ENCODE results near the gene WSCD2.

WSCD2 gene

DNA sequence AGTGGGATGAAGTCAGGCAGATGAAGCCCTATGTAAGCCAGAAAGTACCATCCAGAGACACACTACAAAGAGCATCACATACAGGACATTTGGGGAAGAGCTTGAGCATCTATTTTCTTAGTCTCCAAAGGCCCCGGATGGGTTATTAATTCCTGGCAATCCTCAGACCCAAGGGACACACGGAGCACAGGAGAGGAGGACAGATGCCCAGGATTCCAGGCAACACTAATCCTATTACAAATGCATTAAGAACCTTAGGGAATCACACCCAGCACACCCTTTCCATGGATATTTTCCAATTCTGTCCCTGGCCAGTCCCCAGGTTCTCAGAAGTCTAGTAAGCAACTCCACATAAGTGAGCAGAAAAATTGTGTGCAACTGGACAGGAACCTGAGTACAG is 144.1 kb downstream of the WSCD2 start:
- DNase-seq, result no peak

DNA sequence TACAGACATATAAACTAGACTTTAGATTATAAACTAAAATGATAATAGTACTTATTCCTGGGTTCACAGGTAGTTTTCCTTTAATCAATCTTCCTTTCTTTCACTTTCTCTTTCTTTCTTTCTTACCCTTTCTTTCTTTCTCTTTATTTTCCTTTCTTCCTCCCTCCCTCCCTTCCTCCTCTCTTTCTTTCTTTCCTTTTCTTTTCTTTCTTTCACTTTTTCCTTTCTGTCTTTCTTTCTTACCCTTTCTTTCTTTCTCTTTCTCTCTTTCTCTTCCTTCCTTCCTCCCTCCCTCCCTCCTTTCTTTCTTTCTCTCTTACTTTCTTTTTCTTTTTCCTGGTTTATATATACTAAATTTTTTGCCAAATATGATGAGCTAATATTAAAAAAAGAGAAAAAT is 148.5 kb downstream of the WSCD2 start:
- DNase-seq, result no peak

DNA sequence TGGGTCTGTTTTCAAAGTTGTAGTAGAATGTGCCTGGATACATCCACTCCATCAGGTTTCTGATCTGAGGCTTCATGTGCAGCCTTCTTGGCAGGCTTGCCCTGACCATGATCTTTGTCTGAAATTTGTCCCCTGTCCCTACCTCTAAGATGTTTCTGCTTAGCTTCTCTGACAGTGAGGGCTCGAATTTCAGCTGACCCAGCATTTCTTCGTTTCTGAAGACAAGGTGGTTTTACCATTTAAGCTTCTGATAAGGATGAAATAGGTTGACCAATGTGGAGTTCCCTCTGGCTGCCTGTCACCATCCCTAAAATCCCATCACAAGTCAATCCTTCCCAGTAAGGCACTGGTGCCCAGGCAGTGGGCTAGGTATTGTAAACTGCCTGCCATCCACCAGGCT is 153.1 kb downstream of the WSCD2 start:
- no peak for DNase-seq

DNA sequence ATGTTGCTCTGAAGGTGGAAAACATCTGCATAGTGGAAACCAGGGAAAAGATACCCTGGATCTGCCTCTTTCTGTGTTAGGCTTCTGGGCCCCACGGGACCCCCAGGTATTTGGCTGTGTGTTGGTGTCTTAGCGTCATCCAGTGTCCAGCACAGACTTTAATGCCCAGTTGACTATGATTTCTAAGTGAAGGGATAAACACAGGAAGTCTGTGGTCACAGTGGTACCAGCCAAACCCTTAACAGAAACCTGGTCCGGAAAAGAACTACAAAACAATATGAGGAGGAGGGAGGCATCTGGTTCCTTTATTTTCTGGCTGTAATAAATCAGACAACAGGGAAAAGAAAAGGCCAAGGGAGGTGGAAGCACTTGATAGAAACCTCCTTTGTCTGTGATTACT is 153.6 kb downstream of the WSCD2 start:
- DNase-seq, result no peak

DNA sequence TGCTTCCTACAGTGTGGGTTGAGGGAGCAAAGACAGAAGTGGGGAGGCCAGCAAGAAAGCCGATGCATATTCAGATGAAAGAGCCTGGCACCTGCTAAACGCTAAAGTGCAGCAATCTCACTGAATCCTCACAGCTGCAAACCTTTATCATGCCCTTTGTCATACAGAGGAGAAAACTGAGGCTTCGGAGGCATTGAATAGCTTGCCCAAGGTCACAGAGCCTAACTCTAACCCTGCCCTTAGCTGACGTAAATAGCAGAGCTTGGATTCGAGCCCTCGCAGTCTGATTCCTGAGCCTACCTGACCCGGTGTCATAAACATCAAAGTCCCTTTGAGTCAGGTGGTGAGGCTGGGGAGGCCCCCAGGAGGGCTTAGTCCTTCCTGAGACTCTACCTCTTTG is 155.1 kb downstream of the WSCD2 start:
- DNase-seq, result no peak

DNA sequence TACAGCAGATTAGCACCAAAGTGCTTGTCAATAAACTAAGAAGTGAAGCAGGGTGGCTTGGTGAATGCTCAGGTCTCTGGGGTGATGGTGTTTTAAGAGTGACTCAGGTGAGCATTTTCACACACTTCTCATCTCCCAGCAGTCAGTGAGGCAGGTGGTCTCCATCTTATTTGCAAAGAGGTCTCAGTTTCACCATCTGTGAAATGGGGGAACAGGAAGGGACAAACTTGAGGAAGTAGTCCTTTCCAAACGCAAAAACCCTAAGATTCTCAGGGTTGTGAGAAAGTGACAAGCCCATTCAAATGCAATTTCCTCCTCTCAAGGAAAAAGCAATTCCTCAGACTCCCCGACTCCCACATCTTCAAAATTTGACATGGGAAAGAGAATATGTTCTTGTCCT is 155.9 kb downstream of the WSCD2 start:
- DNase-seq, result no peak

DNA sequence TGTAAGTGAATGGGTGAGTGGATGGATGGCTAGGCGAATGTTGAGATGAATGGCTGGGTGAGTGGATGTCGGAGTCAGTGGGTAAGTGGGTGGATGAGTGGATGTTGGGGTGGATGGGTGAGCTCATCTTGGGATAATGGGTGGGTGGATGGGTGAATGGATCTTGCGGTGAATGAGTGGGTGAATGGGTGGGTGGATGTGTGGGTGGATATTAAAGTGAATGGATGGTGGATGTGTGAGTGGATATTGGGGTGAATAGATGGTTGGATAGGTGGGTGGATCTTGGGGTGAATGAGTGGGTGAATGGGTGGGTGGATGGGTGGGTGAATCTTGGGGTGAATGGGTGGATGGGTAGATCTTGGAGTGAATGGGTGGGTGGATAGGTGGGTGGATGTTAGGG is 158.1 kb downstream of the WSCD2 start:
- no peak for DNase-seq

DNA sequence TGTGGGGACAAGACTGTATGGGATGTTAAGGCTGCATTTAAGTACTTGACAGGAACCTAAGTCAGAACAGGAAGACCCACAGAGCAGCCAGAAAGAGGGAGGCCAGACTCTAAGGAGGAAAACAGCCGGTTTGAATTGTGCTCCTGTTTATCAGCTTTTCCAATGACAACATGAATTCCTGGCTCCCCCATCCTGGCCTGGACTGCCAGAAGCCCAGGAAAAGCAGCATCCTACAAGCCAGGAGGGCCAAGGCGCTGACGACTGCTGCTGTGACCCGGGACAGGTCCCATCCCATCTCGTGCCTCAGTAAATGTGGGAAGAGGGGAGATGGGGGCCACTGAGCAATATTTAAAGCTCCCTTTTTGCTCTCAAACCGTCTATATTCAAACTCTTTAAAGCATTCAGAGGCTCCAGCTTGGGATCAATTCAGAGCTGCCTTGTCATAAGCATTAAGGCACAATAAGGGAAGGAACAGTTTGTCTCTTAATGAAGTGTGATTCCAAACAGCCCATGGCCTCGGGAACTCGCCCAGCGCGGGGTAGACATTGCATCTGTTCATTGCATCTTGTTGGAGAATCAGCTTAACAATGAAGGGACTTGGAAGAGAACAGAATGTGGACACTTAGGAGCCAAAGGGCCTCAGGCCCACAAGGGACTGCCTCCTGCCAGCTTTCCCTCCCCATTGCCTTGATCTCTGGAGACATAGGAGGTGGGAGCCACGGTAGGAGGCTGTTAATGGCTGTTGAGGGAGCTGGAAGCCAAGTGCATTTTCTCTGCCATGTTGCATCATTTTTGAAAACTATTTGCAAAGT is 160.5 kb downstream of the WSCD2 start:
- no peak for DNase-seq

DNA sequence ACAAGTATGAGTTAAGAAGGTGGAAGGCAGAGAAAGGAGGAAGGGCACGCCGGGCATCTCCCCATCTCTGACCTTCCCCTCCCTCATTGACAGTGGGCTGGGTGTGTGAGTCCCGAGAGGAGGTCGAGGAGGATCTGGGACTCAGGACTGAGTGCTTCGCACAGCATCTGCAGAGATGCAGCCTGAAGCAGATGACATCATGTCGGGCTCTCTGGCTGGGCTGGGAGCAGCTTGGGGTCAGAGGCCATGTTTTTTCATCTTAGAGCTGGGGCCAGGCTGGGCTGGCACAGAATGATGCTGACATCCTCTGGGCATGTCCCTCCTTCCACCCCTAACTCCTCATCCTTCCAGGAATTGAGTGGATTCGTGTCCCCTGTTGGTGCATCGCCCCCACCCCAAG is 166.6 kb downstream of the WSCD2 start:
- DNase-seq, result no peak

DNA sequence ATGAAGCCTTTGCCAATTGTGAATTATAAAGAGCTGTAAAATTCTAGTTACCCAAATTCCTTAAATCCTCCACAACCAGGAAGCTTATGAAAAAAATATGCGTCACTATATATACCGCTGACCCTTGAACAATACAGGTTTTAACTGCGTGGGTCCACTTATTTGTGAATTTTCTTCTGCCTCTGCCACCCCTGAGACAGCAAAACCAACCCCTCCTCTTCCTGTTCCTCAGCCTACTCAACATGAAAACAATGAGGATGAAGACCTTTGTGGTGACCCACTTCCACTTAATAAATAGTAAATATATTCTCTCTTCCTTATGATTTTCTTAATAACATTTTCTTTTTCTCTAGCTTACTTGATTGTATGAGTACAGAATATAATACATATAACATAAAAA is 167.9 kb downstream of the WSCD2 start:
- DNase-seq, result no peak

DNA sequence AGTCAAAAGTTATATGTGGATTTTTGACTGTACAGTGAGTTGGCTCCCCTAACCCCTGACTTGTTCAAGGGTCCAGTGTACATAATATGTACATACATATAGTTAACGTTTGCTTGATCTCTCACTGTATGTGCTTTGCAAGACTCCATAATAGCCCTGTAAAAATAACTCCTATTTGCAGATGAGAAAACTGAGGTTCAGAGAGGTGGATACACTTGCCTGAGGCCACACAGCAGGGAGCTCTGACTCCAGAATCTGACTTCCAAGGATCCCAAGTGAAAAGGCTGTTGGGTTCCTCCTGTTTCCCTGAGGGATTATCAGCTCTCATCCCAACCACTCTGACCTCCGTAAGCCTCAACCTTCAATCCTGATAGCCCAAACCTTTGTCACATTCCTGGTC is 168.3 kb downstream of the WSCD2 start:
- DNase-seq, result no peak

DNA sequence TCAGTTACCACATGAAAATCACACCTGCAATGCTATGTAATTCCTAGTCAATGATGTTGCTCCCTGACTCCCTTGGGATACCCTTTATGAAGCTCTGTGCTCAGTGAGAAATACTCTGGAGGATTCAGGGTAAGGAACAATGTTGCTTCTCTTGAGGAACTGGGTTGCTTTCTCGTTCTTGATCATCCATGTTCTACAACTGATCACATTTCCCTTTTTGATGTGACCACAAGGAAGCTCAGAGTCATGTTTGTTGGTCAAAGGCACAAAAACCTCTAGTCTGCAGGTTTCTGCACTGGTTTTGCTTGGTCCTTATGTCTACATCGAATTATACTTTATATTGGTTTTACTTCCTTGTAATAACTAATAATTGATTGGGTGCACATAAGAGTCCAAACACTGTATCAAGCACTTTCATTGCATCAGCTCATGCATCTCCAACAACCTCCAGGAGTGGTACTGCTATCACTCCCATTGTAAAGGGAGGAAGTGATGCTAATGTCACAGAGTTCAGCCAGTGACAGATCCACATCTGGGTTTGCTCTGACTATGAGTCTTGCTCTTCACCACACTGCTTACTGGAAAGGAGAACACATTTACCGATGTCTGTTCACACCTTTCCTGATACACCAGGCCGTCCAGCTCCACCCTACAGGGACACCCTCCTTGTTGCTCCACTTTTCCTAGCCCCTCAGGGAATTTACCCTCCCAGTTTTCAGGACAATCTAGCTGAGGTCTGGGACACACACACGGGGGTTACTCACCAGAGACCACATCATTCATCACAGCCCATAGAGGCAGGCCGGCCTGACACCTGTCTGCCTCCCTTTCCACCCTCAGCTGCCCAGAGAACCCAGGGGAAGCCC is 169.0 kb downstream of the WSCD2 start:
- no peak for DNase-seq

DNA sequence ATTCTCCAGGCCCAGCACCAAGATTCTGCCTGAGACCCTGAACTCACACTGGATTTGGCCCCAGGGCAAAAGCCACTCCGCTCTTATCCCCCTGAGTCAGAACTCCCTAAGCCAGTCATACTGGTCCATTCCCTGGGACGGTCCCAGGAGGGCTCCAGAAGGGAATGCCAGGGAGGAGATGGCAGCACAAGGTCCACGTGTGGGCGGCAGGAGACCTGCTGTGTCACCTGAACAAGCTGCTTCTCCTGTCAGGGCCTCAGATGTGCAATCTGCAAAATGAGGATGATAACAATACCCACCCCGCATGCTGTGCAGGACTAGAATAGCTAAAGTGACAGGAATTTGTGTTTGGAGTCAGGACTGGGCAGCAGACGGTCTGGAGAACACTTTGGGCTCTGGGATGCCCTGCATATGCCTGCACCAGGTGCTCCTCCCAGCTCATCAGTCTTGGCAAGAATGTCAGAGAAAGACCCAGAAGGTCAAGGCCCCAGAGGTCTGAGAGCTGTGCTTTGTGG is 169.7 kb downstream of the WSCD2 start:
- no peak for DNase-seq

DNA sequence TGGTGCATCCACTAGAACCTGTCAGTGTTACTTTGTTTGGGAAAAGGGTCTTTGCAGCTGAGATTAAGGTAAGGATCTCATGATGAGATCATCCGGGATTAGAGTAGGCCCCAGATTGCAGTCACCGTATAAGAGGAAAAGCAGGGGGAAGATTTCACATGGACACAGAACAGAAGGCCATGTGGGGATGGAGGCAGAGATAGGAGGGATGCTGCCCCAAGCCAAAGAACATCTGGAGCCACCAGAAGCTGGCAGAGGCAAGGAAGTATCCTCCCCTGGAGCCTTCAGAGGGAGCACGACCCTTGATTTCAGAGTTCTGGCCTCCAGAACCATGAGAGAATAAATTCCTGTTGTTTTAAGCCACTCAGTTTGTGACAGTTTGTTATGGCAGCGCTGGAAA is 170.4 kb downstream of the WSCD2 start:
- DNase-seq, result no peak

Measured in AML-193 (cell line).